H9 (cell line): ENCODE results near the gene FBXO31. TPM values are rescaled to one million over a fixed set of nuclear protein-coding genes. Genes with fewer than 3 reads are reported as not detected.

ENCODE experiments used
- DNase-seq: peaks from one replicate; pipeline ENCODE4 v3.0.0-alpha.2; 2017
- H2AFZ ChIP-seq: one replicate; pipeline ENCODE4 v1.6.1; 2013; ENCODE audit warnings: mild to moderate bottlenecking, low read length, control low read depth, moderate library complexity
- H2AK5ac ChIP-seq: 2 replicates; pipeline ENCODE4 v1.6.1; 2013; ENCODE audit warnings: low read length, control low read depth, mixed read lengths; ENCODE audit not compliant: insufficient read length
- H2BK120ac ChIP-seq: one replicate; pipeline ENCODE4 v1.6.1; 2013; ENCODE audit warnings: low read depth, mild to moderate bottlenecking, low read length, control low read depth, inconsistent platforms; ENCODE audit not compliant: poor library complexity, severe bottlenecking
- H2BK12ac ChIP-seq: 2 replicates; pipeline ENCODE4 v1.6.1; 2013; ENCODE audit warnings: low read length, control low read depth, mixed read lengths, low read depth; ENCODE audit not compliant: insufficient read length
- H2BK15ac ChIP-seq: 2 replicates; pipeline ENCODE4 v1.6.1; 2013; ENCODE audit warnings: low read depth, low read length, control low read depth
- H2BK20ac ChIP-seq: one replicate; pipeline ENCODE4 v1.6.1; 2013; ENCODE audit warnings: low read depth, mild to moderate bottlenecking, low read length, control low read depth, inconsistent platforms; ENCODE audit not compliant: poor library complexity, severe bottlenecking
- H2BK5ac ChIP-seq: 2 replicates; pipeline ENCODE4 v1.6.1; 2013; ENCODE audit warnings: low read length, control low read depth, mixed read lengths; ENCODE audit not compliant: insufficient read length
- H3K14ac ChIP-seq: 2 replicates; pipeline ENCODE4 v1.6.1; 2013; ENCODE audit warnings: low read length, control low read depth; ENCODE audit not compliant: insufficient read depth
- H3K18ac ChIP-seq: 2 replicates; pipeline ENCODE4 v1.6.1; 2013; ENCODE audit warnings: low read depth, mild to moderate bottlenecking, mixed read lengths, low read length, control low read depth; ENCODE audit not compliant: insufficient read length
- H3K23ac ChIP-seq: 2 replicates; pipeline ENCODE4 v1.6.1; 2013; ENCODE audit warnings: low read length, control low read depth, mixed read lengths, low read depth; ENCODE audit not compliant: insufficient read length
- H3K23me2 ChIP-seq: 2 replicates; pipeline ENCODE4 v1.6.1; 2013; ENCODE audit warnings: low read depth, mild to moderate bottlenecking, mixed read lengths, low read length, control low read depth; ENCODE audit not compliant: insufficient read length, poor library complexity, severe bottlenecking
- H3K27ac ChIP-seq: 2 replicates; pipeline ENCODE4 v1.5.1; 2013; ENCODE audit warnings: low read length, control low read depth, mixed read lengths, low read depth; ENCODE audit not compliant: insufficient read length
- H3K27me3 ChIP-seq: 2 replicates; pipeline ENCODE4 v1.6.1; 2013; ENCODE audit warnings: low read length, control low read depth, inconsistent platforms; ENCODE audit not compliant: insufficient read depth
- H3K4ac ChIP-seq: 2 replicates; pipeline ENCODE4 v1.6.1; 2013; ENCODE audit warnings: low read depth, mild to moderate bottlenecking, control low read depth, inconsistent platforms, low read length, moderate library complexity
- H3K4me1 ChIP-seq: 2 replicates; pipeline ENCODE4 v1.6.1; 2013; ENCODE audit warnings: low read length, control low read depth, inconsistent platforms; ENCODE audit not compliant: insufficient read depth
- H3K4me2 ChIP-seq: 2 replicates; pipeline ENCODE4 v1.6.1; 2013; ENCODE audit warnings: low read length, control low read depth, mixed read lengths; ENCODE audit not compliant: insufficient read length, insufficient read depth
- H3K56ac ChIP-seq: 2 replicates; pipeline ENCODE4 v1.6.1; 2013; ENCODE audit warnings: low read depth, mild to moderate bottlenecking, mixed read lengths, low read length, control low read depth; ENCODE audit not compliant: insufficient read length
- H3K79me1 ChIP-seq: 2 replicates; pipeline ENCODE4 v1.6.1; 2013; ENCODE audit warnings: low read depth, mild to moderate bottlenecking, moderate library complexity, low read length, control low read depth, inconsistent platforms; ENCODE audit not compliant: insufficient read depth, poor library complexity, severe bottlenecking
- H3K79me2 ChIP-seq: 2 replicates; pipeline ENCODE4 v1.6.1; 2013; ENCODE audit warnings: low read length, control low read depth, inconsistent platforms; ENCODE audit not compliant: insufficient read depth
- H3K9ac ChIP-seq: 2 replicates; pipeline ENCODE4 v1.6.1; 2013; ENCODE audit warnings: low read length, control low read depth, mixed read lengths; ENCODE audit not compliant: insufficient read length; ENCODE audit errors: extremely low read depth
- H3K9me3 ChIP-seq: one replicate; pipeline ENCODE4 v1.6.1; 2013; ENCODE audit warnings: low read depth, low read length, inconsistent platforms; ENCODE audit not compliant: control insufficient read depth
- H3T11ph ChIP-seq: one replicate; pipeline ENCODE4 v1.6.1; 2013; ENCODE audit warnings: mild to moderate bottlenecking, low read length, control low read depth, inconsistent platforms
- H4K20me1 ChIP-seq: one replicate; pipeline ENCODE4 v1.6.1; 2013; ENCODE audit not compliant: control insufficient read depth, insufficient read length, insufficient read depth
- H4K5ac ChIP-seq: 2 replicates; pipeline ENCODE4 v1.6.1; 2013; ENCODE audit warnings: low read depth, mild to moderate bottlenecking, mixed read lengths, low read length, control low read depth; ENCODE audit not compliant: insufficient read length
- H4K8ac ChIP-seq: replicated peaks from 2 replicates; pipeline ENCODE4 v1.6.1; 2013; ENCODE audit warnings: low read length, control low read depth, mixed read lengths, low read depth; ENCODE audit not compliant: insufficient read length
- H4K91ac ChIP-seq: 2 replicates; pipeline ENCODE4 v1.6.1; 2013; ENCODE audit warnings: low read depth, mild to moderate bottlenecking, moderate library complexity, mixed read lengths, low read length, control low read depth; ENCODE audit not compliant: insufficient read length
- H3K27ac Mint-ChIP-seq, 3 experiments: 2 replicates in 2 of 3; 3 replicates in 1 of 3; pipeline ENCODE4 v1.8.0; 2020 to 2021; ENCODE audit warnings: mixed read lengths in 3 of 3, mild to moderate bottlenecking in 1 of 3, moderate library complexity in 1 of 3
- H3K27me3 Mint-ChIP-seq: 2 replicates; pipeline ENCODE4 v1.8.0; 2021; ENCODE audit warnings: low read depth, mild to moderate bottlenecking, moderate library complexity, mixed read lengths
- H3K36me3 Mint-ChIP-seq, 3 experiments: 2 replicates in 2 of 3; 3 replicates in 1 of 3; pipeline ENCODE4 v1.8.0; 2020 to 2021; ENCODE audit warnings: low read depth in 3 of 3, mixed read lengths in 3 of 3; ENCODE audit not compliant: insufficient read depth in 1 of 3
- H3K4me1 Mint-ChIP-seq, 2 experiments: 2 replicates each; pipeline ENCODE4 v1.8.0; 2020; ENCODE audit warnings: mixed read lengths in 2 of 2
- H3K4me3 Mint-ChIP-seq, 2 experiments: 2 replicates in 1 of 2; 3 replicates in 1 of 2; pipeline ENCODE4 v1.8.0; 2020 to 2021; ENCODE audit warnings: mild to moderate bottlenecking in 2 of 2, mixed read lengths in 2 of 2, moderate library complexity in 1 of 2
- H3K9me3 Mint-ChIP-seq, 2 experiments: 2 replicates in 1 of 2; 3 replicates in 1 of 2; pipeline ENCODE4 v1.8.0; 2020; ENCODE audit warnings: mild to moderate bottlenecking in 2 of 2, mixed read lengths in 2 of 2, moderate library complexity in 1 of 2
- WGBS: extraction: QIAGEN DNeasy Blood & Tissue Kit; methylation state at CpG from one replicate; pipeline ENCODE4 v1.1.7; 2013; ENCODE audit warnings: missing lambda C conversion rate, low lambda C conversion rate, mixed read lengths; ENCODE audit not compliant: insufficient read length; ENCODE audit errors: extremely low coverage; 5-methylcytosine and 5-hydroxymethylcytosine counted together
- total RNA-seq: library from RNA; stranded (reverse); gene quantifications from 2 replicates; pipeline ENCODE4 v1.2.1, GENCODE V29; 2021
- TF ChIP-seq, protein P1 (sequence below): fragments of 200-600 bp; sonication (generic); conservative IDR thresholded peaks from 3 replicates; pipeline ENCODE4 v1.8.0; 2021; ENCODE audit warnings: antibody characterized with exemption, mild to moderate bottlenecking

Gene FBXO31
- total RNA-seq, 1 experiment from 2014 or later = 24.2 TPM

- Mint-ChIP-seq H3K27me3 (no peaks in the 10 kb centered on the region; the same call in 1 of the 2 replicates), H3K36me3 (peaks cover 8 to 31% (median 26%) of the 10 kb centered on the region in 3 experiments; a peak in 6 of 7 replicates), H3K4me3 (no peak overlapping the region), H3K9me3 (no peaks in the 10 kb centered on the region), H3K4me1 (0 out of 4 replicates have a peak, but pooled peaks cover 0 to 3% of the 10 kb centered on the region in 2 experiments), H3K27ac (no peak overlapping the region; a peak in 1 of 7 replicates)
- Histone ChIP-seq H3K9ac (no peak overlapping the region), H3K4me2 (no peak overlapping the region), H2BK15ac (no peak overlapping the region), H3T11ph (no peak overlapping the region), H3K14ac (no peak overlapping the region; the same call in 1 of the 2 replicates), H2BK20ac (no peak overlapping the region), H3K23ac (no peak overlapping the region), H2BK5ac (no peak overlapping the region), H4K8ac (no peak overlapping the region), H2BK12ac (no peak overlapping the region), H3K18ac (no peak overlapping the region), H4K91ac (no peak overlapping the region), H3K9me3 (no peaks in the 10 kb centered on the region), H3K4me1 (no peaks in the 10 kb centered on the region), H3K27ac (no peak overlapping the region), H3K23me2 (no peaks in the 10 kb centered on the region), H3K56ac (no peak overlapping the region), H4K5ac (no peak overlapping the region), H2AFZ (no peak overlapping the region), H4K20me1 (no peaks in the 10 kb centered on the region), H3K79me1 (no peaks in the 10 kb centered on the region), H2AK5ac (no peak overlapping the region), H3K4ac (no peak overlapping the region), H2BK120ac (no peak overlapping the region), H3K27me3 (no peaks in the 10 kb centered on the region), H3K79me2 (no peaks in the 10 kb centered on the region)
- TF ChIP-seq, protein P1, sequence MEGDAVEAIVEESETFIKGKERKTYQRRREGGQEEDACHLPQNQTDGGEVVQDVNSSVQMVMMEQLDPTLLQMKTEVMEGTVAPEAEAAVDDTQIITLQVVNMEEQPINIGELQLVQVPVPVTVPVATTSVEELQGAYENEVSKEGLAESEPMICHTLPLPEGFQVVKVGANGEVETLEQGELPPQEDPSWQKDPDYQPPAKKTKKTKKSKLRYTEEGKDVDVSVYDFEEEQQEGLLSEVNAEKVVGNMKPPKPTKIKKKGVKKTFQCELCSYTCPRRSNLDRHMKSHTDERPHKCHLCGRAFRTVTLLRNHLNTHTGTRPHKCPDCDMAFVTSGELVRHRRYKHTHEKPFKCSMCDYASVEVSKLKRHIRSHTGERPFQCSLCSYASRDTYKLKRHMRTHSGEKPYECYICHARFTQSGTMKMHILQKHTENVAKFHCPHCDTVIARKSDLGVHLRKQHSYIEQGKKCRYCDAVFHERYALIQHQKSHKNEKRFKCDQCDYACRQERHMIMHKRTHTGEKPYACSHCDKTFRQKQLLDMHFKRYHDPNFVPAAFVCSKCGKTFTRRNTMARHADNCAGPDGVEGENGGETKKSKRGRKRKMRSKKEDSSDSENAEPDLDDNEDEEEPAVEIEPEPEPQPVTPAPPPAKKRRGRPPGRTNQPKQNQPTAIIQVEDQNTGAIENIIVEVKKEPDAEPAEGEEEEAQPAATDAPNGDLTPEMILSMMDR = no peak
- WGBS = no CpG with 5 or more reads among the region's 15 CpGs
- no peak for DNase-seq
Measured at GRCh38 chr16:87333101-87333500, 50.5 kb downstream of the FBXO31 start.
